NCI-H128 (cell line): Measurements from ENCODE around the gene C21orf58.
A peak's percentile ranks its signal among the peaks of the same experiment; 100 is the strongest.

Experiments
- DNase-seq: peaks from one replicate; lab custom pipeline; 2025; ENCODE audit not compliant: unreplicated experiment; lab: John Stamatoyannopoulos, UW

Gene C21orf58

DNA sequence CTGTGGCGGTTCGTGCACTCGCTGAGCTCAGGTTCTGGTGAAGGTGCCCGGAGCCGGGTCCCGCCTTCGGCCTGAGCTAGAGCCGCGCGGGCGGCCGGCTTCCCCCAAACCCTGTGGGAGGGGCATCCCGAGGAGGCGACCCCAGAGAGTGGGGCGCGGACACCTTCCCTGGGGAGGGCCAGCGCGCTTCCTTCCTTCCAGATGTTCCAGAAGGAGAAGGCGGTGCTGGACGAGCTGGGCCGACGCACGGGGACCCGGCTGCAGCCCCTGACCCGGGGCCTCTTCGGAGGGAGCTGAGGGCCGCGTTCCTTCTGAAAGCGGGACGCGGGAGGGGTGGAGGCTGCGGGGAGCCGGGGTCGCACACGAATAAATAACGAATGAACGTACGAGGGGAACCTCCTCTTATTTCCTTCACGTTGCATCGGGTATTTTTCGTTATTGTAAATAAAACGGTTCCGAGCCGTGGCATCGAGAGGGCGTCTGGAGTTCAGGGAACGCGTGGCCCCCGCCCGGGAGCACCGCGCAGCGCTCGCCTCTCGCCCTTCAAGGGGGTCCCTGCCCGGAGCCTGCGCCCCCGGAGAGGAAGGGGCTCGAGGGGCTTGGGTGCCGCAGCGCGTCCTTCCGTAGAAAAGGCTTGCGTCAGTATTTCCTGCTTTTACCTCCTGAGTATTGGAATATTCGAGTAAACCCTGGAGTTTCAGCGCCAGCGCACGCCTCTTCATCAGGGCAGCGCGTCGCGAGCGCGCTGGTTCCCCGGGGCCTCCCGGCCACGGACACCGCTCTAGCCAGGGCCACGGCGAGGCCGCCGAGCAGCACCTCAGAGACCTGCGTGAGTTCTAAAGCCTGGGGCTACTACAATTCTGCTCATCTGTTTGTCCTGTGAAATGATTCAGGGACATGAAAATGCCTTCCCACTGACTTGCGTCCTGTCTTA is 26.1 kb downstream of the C21orf58 start:
- DNase-seq: no peak

DNA sequence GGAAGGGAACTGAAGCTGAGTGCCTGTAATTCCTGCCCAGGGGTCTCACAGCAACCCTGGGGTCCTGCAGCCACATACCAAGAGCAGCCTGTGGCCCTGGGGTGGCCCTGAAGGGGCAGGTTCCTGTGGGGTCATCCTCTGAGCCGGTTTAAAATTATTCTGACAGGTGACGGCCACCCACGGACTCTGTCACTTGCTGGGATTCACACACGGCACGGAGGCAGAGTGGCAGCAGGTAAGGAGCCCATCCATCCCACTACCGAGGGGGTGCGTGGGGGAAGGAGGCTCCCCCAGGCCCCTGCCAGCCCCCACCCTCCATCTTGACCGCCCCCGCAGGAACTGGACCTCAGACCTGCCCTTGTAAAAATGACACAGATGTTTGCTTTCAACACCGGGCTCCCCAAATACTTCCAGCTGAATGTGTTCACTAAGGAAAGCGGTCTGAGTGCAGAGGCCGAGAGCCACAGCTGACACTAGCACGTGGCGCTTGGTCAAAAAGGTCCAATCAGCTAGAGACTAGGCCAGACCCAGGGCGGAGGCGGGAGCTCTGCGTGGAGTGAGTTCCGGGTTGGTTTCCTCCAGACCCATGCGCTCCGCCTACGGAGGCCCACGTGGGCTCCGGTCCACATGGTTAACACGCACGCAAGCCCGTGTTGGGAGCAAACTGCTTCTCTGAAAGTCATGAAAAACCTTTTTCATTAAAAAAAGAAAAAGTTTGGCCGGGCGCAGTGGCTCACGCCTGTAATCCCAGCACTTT is 27.5 kb downstream of the C21orf58 start:
- DNase-seq: no peak

DNA sequence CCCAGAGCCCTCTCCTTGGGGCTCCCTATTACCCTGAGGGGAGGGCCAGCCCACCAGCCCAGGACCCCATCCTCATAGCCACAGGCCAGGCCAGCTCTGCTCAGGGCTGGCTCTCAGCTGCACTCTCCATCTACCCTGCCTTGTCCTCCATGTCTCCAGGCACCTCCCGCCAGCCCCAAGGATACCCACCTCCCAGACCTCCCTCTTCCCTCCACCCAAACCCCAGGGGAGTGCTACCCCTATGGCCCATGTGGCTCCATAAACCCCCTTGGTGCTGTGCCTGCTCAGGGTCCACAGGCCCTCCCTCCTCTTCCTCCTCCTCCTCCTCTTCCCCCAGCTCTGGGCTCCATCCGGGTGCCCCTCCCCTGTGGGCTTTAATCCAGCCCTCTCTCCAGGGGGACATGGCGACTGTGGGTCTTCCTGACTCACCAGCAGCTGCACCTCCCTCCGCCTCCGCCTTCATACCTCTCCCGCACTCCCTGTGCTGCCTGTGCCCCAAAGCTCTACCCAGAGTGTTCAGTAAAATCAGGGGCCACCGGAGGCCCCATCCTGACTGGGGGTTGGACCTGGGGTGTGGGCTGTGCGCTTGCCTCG is 28.4 kb downstream of the C21orf58 start:
- DNase-seq: no peak

DNA sequence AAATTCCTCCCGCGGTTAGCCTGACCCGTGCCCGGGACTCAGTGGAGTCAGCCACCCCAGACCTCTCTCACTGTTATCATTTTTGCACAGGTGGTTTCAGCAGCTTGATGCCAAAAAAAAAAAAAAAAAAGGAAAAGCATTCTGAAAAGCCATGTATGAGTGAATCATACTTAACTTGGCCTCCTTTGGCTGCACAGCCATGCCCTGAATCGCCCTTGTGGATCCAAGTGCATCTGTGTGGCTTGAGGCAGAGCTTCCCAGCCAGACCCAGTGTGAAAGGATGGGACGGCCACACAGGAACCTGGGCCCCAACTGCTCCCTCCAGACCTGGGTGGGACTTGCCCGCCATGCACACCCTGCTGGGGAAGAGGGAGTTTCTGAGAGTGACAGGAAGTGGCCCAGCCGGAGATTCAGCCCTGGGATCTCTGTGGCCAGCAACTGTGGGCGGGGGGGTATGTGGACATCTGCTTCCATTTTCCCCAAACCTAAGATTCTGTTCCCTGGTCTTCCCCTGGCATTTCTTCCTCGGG is 29.0 kb downstream of the C21orf58 start:
- no peak for DNase-seq

DNA sequence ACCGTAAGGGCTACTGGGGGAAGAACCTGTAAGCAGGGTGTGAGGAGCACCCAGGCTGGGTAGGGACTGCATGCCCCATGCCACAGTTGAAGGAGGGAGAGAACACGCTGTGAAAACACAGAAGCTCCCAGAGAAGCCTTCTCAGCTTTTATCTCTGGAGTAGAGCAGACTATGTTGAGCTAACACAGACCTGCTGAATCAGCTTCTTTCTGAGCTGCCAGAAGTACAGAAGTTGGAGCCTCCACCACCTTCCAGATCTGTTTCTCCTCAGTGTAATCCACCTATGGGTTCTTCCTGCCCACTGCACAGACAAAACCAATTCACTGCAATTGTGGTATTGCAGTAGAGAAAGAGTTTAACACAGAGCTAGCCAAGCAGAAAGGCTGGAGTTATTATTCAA is 32.1 kb downstream of the C21orf58 start:
- DNase-seq: no peak

DNA sequence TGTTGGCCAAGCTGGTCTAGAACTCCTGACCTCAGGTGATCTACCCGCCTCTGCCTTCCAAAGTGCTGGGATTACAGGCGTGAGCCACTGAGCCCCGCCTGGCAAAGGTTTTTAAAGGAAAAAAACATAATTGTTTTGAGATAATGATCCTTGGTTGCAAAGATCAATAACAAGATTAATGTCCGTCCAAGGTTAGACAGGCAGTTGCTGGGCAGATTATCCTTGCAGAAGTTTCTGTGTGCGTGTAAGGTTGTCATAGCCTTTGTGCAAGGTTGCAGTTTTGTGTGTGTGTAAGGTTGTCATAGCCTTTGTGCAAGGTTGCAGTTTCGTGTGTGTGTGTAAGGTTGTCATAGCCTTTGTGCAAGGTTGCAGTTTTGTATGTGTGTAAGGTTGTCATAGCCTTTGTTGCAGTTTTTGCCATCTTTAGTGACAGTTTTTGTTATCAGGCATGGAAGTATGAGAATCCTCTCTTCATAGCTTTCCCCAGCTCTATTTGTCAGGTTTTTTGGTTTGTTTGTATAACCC is 34.0 kb downstream of the C21orf58 start:
- no peak for DNase-seq

DNA sequence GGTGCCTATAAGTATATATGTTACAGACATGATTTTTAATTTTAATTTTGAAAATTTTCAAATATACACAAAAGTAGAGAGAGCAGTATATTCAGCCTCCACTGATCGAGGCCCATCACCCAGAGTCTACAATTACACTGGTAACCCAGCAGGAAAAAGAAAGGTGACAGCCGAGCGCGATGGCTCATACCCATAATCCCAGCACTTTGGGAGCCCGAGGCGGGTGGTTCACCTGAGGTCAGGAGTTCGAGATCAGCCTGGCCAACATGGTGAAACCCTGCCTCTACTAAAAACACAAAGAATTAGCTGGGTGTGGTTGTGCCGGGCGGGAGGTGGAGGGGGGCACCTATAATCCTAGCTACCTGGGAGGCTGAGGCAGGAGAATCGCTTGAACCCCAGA is 36.1 kb downstream of the C21orf58 start:
- no peak for DNase-seq

DNA sequence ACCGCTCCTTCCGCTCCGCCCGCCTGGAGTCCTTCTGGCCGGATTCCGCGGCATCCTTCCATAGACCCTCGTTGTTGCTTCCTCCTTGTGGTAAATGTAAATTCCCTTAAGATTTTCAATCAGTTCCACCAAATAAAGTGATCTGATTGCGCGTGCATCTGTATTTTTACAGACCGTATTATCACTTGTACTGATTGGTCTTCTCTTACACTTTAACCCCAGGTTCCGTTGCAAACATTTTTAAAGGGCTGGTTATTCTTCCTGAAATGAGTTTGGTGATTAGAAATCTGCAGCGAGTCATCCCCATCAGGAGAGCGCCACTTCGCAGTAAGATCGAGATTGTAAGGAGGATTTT is 37.0 kb downstream of the C21orf58 start:
- DNase-seq: no peak

DNA sequence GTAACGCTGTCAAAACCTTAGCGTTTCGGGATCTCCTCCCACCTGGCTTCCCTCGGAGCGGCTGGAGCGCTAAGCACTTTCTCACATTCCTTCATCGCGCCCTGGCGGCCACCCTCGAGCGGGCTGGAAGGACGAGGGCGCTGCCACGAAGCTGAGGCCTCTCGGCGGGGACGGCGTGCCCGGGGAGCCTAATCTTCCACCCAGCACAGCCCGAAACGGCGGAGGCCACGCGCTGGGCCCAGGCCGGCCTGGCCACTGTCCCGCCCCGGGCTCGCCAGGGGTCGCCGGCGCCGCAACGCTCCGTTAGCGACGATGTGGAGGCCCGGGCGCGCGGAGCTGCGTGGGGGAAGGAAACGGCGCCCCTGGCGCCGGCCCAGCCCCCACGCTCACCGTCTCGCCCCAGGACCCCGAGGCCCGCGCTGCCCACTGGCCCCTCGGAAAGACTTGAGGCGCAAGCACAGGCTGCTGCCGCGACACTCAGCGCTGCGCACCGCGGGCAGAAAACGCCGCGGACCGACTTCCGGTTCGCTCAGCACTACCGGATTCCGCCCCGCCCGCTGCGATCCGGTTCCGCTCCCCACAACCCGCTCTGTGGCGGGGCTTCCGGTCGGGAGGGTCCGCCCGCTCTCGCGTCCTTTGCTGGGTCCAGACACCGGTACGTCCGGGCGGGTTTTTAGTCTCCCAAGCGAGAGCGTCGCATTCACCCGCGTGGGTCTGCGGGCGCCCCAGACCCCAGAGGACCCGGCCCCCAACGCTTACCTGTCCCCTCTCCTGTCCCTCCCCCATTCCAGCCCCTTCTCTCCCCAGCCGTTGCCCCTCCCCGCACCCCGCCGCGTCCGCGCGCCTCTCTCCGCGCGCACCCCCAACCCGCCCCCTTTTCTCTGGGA is 37.7 kb downstream of the C21orf58 start, which contains the start of gene YBEY:
Gene YBEY (plus strand): TSS at position 582 of the 887 bp plus-strand sequence. CDS start 572 bp downstream, outside the sequence.
- peak; percentile 72 for DNase-seq

DNA sequence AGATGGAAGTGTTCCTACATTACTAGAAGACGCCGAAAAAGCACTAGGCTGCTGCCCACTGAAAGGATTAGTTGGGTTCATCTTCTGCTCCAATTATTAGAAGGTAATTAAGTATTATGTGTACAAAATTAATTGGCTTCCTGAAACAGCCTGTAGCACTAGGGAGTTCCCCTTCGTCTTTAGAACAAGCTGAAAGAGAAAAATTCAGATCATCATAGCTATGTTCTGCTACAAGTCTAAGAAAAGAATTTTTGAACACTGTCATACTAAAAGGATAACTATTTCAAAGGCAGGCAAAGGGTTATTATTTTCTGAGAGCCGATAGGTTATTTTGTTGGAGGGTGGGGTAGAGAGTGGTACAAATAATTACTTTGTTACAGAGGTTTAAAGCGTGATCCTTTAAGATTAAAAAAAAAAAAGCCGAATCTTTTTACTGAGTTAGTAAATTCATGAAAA is 38.4 kb downstream of the C21orf58 start, which contains the start of gene MCM3AP:
Gene MCM3AP (minus strand): TSS at position 406 of the 456 bp plus-strand sequence. CDS start 325 bp downstream, at position 81.
- no peak for DNase-seq

DNA sequence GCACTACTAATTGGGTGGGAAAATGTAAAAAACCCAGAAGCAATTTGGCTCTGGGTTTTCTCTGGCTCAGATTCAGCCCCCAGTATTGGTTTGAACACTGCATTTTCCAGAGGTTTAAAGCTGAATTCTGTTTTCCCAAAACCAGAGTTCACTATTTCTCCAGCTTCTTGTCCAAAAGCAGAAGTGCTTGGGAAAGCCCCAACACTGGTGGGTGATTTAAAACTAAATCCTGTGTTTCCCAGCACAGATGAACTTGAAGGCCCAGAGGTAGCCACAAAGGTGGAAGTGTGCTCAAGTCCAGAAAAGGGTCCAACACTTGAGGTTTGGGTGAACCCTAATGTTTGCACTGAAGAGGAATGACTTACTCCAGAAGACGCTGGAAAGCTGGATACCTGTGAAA is 38.9 kb downstream of the C21orf58 start:
- no peak for DNase-seq

DNA sequence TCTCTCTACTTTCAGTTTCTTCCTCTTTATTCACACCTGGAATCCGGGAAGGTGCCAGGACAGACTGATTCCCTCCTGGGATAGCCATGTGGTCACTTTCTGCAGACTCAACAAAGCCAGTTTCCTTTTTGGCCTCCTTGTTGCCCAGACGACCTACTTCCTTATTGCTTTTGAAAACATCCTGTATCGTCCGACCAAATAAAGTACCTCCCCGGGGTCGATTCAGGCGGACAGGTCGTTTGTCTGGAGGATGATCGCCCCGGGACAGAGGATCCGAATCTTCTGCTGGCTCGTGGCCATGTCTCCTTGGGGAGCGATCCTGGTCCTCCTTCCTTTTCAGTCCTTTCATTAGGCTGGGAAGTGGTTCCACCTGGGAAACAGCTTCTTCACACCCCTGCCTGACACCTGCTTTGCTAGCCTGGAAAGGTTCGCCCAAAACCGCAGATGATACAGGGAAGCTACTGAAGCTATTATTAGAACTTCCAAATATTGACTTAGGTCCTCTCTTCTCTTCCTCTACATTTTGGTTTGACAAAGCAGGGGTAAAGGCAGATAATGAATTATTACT is 39.5 kb downstream of the C21orf58 start:
- no peak for DNase-seq

DNA sequence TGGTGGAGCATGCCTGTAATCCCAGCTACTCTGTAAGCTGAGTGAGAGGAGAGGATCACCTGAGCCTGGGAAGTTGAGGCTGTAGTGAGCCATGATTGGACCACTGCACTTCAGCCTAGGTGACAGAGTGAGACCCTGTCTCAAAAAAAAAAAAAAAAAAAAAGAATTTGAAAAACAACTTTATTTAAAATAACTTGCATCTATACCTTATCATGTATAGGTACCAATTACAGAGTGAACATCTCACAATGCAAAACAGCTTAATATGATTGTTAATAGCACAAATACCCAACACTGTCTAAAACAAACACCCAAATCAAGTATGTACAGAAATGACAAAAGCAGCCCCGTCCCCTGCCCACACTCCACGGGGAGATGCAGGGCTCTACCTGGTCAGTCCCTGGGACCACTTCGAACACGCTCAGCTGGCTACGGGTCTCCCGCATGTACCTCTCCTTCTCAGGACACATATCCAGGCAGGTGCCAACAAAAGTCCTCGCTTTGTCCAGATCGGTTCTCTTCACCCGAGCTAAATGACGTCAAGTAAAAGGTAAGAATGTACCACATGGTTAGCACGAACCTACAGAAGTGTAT is 48.8 kb downstream of the C21orf58 start:
- DNase-seq: no peak

DNA sequence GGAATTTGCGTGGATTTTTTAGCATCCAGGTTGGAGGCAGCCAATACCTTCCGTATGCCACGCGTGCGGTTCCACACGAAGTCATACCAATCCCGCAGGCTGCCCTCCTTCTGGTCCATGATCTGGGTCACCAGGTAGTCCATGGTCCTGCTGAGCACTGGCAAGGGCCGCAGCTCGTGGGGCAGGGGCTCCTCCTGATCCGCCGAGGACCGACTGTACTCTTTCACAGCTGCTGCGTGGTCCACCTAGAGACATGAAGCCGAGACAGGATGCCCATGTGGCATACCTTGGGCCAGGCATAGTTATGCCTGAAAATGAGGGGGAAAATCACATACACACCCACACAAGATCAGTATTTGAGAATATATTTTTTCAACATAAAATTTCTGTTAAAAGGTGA is 50.3 kb downstream of the C21orf58 start:
- DNase-seq: no peak

DNA sequence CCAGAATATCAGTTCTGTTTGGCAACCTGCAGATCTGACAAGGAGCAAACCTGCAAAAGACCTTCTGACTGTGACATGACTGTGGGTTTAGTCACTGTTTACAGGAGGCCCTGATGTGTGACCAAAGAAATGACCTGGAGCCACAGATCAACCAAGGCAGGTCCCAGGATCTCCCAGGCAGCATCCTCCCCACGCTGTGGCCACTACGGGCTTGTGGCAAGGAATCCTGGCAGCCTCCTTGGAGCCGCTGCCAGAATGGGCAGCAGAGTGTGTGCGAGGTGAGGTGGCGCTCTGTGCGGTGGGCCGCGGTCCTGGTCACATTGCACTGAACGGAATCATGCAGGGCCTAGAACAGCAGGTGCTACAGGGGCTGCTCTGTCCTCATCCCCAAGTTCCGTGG is 54.2 kb downstream of the C21orf58 start:
- no peak for DNase-seq

DNA sequence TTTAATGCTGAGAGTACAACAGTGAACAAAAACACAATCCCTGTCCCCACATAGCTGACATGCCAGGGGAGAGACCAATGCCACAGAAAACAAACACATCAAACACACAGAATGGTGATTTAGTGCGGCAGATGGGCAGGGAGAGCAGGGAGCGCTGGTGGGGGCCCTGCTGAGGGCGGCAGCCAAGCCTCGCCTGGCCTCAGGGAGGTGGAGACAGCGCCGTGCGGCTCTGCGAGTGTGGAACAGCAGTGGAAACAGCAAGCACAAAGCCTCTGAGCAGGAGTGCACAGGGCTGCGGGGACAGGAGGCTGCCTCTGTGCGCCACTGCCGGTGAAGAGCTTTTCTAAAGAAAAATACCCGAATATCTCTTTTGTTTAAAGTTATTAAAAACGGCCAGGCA is 55.3 kb downstream of the C21orf58 start:
- no peak for DNase-seq

DNA sequence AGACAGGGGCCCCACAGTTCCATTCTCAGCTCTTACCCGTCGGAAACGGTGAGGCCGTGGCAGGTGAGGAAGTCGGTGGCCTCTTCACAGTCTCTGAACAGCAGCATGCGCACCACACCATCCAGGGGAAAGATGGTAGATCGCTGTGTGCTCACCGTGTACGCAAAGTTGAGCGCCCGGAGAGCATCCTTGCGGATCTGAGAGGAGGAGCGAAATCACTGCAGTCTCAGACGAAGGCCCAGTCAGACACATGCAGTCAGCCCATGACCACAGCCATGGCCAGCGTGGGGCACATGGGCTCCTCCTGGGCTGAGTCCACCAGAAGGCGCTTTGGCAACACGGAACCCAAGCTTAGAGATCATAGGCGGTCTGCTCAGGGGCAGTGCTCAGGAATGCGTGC is 56.7 kb downstream of the C21orf58 start:
- no peak for DNase-seq

DNA sequence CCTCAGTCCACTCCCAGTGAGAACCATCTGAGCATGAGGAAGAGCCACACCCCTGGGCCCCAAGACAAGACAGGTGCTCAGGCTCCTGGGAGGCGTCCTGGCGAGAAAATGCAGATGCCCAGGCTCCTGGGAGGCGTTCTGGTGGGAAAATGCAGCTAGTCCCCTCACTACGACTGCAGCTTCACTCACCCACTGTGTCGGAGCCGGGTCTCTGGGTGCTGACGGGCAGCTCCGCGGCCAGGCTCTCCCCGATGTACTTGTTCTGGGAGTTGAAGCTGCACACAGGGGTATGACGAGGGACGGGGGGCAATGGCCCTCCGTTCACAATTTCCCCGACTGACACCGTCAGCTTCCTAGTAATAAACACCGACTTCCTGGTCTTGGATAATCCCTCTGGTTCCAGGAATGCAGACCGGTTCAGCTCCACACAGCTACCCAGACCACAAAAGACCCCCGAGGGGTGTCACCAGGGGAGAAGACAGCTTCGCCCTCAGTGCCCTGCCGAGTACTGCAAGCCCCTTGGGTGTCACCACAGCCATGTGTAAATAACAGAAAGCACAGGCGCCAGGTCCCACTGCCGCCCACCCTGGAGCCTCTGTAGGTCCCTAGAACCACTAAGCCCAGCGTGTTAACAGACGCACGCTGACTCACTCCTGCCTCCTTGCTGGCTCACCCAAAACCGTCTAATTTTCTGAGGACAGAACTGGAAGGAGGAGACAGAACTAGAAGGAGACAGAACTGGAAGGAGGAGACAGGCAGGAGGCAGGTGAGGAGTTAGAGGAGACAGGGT is 57.7 kb downstream of the C21orf58 start:
- DNase-seq: no peak
